HG03342 (cell line): ENCODE measurements around the gene TRMT1.
A peak's percentile ranks its signal among the peaks of the same experiment; 100 is the strongest.
"Not testable (repeated sequence)": the region's sequence is repeated elsewhere in the genome, so short reads cannot be mapped to it uniquely, and the experiment has no call there.

Experiments used
- ATAC-seq: cut with Tn5 transposase; IDR thresholded peaks from one replicate; pipeline ENCODE4 v1.9.1; 2021; ENCODE audit warnings: mild to moderate bottlenecking, moderate library complexity; ENCODE audit not compliant: unreplicated experiment

Gene TRMT1

DNA sequence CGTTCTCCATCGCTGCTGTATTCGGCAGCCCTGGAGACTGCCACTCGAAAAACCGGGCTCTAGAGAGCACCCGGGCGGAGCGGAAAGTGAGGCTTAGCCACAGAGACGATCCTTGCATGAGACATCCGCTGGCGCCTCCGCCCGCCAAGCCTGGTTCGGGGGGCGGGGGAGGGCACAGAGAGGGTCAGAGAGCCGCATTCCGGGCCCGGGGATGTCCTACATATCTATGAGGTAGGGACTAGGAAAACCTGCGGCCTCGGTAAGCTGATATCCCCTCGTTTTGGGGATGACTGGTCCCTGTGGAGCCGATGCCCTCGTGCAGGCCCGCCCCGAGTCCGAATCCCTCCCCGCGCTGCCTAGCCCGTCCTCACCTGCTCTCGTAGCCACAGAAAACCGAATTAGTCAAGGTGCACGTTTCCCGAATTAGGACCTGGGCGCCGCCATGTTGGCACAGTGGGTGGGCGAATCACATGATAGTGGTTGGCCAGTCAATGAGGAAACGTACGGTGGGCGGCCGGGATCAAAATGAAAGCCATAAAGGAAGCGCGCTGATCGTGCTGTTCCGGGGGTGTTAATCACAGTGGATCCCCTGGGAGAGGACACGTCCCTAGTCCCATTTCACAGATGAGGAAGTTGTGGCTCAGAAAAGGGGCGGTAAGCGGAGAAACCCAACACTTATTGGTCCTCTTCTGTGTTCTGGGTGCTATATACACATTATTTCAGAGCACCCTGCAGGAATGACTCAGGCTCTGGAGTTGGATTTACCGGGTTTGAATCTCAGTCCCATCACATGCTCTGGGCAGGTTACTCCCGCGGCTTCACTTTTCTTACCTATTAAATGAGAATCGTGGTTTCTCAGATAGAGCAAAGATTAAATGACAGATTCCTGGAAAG is at the start of gene TRMT1:
TRMT1 (minus strand) TSS at position 459 of the 894 bp plus-strand sequence; CDS start at position 118, 341 bp downstream.
- ATAC-seq = no peak

DNA sequence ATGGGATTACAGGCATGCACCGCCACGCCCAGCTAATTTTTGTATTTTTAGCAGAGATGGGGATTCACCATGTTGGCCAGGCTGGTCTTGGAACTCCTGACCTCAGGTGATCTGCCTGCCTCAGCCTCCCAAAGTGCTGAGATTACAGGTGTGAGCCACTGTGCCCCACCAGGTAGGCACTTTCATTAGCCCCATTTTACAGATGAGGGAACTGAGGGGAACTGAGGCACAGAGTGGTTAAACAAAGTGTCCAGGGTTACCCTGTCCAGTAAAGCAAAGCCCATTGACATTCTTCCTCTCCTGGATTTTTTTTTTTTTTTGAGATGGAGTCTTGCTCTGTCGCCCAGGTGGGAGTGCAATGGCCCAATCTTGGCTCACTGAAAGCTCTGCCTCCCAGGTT is 49.6 kb upstream of the TRMT1 start:
- ATAC-seq = not testable (repeated sequence)

DNA sequence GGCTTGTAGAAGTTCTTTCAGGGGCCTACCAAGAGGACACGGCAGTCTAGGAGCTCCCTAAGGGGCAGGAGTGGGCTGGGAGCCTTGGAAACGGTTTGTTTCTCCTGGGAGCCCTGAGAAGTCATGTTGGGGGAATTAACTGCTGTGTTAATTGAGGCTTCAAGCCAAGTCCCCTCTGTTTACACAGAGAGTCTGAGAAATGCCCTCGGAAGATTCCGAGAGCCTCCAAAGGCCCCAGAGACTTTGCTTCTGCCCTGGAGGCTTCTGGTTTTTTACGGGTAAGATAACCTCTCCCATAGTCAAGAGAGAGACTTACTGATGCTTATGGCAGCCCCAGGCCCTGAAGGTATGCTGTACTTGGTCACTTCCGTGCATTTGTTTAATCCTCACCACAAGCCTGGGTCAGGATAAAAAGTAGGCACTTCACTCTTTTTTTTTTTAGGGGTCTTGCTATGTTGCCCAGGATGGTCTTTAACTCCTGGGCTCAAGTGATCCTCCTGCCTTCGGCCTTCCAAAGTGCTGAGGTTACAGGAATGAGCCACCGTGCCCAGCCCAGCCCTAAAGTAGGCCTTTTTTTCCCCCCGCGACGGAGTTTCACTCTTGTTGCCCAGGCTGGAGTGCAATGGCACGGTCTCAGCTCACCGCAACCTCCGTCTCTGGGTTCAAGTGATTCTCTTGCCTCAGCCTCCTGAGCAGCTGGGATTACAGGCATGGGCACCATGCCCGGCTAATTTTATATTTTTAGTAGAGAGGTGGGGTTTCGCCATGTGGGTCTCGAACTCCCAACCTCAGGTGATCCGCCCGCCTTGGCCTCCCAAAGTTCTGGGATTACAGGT is 48.8 kb upstream of the TRMT1 start:
- ATAC-seq = no peak

DNA sequence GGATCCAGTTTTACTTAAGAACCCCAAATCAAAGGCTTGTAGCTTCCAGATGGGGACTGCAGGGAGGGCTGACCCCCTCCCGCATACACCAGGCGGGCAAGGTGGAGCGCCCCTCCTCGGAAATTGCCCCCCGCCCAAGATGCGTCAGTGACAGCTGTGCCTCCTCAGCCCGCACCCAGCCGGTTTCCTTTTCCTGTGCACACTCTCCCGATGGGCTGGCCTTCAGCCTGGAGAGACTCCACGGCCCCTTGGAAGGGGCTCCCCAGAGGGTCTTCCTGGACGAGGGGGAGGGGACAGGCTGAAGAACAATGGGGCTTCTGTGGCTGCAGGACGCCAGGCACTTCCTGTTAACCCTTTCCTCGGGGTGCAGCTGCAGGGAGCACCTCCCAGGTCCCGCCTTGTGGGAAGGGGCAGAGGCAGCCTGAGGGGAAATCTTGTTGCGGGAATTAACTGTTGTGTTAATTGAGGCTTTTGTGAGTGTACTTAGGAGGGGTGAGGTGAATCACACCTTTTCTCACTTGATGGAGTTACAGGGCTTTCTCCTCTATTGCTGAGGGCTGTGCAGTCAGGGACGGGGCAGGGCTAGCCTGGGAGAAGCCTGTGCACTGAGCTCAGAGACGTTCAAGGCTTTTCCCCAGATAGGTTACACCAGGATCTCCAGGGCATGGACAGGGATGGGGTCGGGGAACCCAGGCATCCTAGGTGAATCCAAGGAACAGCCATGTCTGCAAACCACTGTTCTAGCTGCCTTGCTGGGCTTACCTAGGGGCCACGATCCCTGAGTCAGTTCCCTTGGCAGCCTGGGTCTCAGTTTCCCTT is 48.0 kb upstream of the TRMT1 start:
- ATAC-seq = no peak

DNA sequence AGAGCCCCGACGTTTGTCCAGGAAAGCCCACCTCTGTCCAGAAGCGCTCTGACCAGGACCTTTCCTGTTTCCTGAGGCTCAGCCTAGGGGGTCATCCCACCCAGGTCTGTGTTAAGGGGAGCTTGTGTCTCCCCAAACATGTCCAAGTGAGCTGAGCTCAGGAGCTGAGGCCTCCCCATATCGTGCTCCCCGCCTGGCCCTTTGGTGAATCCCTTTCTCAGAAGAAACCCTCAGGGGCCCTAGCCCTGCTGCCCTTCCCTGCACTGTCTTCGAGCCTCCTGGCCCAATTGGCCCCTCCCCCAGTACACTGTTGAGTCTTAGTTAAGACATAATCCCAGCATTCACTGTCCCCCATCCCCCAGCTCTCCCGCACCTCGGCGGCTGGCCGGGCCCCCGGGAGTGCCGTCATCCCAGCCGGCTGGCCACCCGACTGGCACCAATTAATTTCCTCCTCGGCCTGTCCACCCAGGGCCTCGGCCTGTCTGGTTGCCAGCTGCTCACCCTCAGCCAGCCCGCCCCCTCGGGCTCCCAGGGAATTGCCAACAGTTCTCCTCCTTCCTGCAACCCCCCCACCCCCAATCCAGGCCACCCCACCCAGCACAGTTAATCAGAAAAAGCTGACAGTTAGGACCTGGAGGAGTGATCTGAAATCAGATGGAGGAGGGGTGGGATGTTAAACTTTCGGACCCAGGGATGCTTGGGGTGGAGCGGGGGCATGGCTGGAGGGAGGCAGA is 47.2 kb upstream of the TRMT1 start:
- no peak for ATAC-seq

DNA sequence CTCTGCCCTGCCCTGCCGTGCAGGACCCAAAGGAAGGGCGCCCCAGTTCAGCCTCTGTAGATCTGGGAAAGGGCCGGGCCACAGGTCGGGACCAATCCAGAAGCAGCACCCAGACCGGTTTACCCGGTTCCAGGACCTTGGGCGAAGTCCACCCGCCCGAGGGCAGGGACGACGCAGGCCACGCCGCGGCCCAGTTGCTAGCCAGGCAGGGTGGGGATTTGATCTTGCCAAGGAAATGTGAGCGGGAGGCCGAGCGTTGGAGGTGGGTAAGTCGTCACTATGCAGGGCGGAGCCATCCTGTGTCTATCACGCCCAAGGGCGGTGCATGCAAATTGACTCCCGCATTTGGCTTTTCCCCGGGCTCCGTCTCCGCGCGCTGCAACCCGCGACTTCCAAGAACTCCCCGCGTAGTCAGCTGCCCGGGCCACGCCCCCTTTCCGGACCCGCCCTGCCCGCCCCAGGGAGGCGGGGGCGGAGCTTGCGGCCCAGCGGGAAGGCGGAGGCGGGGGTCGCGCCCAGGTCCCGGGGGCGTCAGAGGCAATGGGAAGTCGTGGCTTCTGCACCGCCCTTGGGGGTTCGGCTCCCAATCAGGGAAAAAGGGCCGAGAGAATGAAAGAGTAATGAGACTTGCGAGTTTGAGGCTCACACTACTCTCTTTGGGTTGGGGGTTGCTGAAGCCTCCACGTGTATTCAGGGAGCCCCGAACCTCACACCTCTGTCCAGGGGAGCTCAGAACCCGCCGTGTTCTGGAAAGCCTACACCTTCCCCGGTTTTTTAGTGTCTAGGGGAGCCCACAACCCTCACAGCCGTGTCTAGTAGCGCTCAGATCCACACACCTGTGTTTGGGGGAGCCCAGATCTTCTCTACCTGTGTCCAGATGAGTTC is 46.4 kb upstream of the TRMT1 start:
- no peak for ATAC-seq

DNA sequence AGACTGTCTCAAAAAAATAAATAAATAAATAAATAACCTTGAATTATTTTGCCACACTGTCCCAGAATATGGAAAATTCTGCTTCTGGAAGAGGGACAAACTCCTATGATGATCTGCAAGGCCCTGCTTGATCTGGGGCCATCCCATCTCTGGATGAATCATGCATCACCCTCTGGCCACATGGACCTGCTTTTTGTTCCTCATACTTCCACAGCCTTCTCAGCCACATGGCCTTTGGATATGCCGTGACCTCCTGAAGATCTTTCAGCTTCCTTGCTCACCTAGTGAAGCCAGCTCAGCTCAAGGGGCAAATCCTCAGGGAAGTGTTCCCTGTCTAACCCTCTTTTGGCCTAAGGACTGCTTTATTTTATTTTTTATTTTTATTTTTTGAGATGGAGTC is 44.0 kb upstream of the TRMT1 start:
- no peak for ATAC-seq

DNA sequence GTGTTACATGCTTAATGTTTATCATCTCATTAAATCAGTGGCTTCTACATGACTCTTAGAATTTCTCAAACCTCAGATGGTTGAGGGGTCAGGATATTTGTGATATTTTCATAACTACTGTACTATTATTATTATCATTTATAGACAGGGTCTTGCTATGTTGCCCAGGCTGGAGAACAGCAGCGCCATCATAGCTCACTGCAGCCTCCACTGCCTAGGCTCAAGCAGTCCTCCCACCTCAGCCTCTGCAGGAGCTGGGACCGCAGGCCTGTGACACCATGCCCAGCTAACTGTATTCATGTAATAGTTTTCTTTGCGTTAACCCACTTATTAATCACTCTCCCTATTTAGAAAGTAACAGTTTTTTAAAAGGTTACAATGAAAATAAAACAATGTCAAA is 43.2 kb upstream of the TRMT1 start:
- ATAC-seq = no peak

DNA sequence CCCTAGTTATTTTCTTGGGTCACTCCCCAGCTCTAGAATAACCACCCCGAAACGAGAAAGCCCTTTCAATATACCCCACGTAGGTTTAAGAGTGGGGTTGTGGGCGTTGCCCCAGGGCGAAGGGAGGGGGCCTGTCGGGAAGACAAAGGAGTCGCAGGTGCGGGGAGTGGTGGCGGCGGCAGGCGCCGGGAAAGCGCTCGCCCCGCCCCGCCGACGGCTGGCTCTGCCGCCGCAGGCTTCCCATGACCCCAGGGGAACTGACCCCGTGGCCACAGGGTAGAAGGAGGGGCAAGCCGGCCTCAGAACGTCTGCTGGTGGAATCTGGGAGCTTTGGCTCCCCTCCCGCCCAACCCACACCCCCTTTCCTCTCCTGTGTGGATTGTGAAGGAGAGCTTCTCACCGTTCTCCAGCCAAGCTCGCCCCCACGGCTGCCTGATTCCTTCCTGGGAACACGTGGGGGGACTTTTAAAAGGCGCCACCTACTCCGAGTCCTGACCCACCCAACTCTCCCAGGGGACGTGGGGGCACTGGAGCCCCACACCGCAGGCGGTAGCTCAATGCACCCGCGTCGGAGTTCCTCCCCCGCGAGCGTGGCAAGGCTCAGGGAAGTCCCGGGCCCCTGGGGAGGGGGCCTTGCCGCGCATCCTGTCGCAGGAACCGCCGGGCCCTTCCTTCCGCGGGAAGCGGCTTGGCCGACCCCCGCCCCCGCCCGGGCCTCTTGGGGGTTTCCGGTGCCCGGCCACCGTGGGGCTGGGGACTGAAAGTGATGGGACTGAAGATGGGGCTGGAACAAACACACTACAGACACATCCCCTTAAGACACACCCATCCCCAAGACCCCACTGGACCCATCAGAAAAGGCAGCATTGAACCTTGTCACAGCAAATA is 39.2 kb upstream of the TRMT1 start:
- no peak for ATAC-seq

DNA sequence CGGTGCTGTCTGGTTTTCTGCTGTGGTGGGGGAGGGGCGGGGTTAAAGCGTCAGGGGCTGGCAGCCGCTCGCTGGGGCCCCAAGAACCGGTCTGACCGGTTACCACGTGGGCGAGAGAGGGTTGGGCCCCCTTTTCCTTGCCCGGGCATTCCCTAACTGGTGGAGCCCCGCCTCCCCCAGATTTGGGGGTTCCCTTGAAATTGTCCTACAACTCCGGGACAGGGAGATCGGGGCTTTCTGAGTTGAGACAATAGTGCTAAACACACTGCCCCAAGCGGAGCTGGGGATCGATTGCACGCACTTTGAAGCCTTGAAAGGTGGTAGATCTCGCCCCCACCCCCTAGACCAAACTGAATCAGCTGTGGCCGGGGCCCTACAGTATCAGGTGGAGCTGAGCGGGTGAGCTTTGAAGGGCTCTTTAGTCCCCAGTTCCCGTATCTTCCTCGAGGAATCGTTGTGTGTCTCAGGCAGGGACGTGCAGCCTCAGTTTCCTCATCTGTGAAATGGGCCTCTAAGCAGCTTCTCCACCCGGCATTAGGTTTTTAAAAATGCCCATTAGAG is 38.5 kb upstream of the TRMT1 start:
- no peak for ATAC-seq

DNA sequence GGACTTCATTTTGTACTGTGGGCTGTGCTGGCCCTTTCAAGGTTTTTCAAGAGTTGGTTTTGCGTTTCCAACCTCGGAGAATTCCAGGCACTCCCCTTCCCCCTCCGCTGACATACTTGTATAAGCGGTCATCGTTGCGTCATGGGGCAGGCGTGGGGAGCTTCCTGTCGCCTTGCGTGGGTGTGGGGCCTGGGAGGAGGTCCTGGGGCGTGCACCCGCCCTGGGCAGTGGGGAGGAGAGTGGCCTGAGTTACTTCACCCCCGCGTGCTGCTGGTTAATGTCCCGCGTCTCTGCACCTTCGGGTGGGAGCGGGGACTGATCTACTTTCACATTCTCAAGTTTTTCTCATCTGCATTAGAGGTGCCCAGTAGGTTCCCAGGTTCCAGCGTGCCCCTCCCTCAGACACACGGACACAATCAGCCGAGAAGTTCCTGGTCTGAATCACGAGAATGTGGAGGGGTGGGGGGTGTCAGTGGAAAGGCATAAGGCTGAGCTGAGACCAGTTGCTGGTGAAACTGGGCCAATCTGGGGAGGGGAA is 37.8 kb upstream of the TRMT1 start:
- ATAC-seq = no peak

DNA sequence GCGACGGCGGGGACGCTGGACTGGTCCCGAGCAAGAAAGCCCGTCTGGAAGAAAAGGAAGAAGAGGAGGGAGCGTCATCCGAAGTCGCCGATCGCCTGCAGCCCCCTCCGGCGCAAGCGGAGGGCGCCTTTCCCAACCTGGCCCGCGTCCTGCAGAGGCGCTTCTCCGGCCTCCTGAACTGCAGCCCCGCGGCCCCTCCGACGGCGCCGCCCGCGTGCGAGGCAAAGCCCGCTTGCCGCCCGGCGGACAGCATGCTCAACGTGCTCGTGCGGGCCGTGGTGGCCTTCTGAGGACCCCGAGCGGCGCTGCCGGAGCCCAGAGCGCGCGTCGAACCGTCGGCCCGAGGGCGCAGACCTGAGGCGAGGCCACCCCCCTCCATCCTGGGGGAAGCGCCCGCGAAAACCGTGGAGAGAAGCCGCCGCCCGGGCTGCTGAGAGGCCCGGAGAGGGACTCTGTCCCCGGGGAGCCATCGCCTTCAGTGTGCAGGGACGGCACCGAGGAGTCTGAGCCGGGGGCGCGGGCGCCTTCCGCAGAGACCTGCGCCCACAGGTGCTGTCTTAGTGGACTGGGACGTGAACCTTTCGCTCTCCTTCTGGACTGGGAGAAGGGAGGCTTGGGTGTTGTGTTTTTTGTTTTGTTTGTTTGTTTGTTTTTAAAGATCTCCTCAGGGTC is 37.2 kb upstream of the TRMT1 start:
- ATAC-seq = no peak

DNA sequence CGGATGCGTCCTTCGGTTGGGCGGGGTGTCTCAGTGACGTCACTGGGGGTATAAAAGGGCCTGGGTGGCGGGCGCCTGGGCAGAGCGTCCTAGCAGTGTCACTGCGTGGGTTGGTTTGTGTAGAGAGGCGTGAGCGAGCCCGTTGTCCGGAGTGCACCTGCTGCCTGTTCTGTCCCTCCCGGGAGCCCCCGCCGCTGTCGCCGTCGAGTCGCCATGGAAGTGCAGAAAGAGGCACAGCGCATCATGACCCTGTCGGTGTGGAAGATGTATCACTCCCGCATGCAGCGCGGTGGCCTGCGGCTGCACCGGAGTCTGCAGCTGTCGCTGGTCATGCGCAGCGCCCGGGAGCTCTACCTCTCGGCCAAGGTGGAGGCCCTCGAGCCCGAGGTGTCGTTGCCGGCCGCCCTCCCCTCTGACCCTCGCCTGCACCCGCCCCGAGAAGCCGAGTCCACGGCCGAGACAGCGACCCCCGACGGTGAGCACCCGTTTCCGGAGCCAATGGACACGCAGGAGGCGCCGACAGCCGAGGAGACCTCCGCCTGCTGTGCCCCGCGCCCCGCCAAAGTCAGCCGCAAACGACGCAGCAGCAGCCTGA is 36.5 kb upstream of the TRMT1 start:
- ATAC-seq = peak; percentile 26

DNA sequence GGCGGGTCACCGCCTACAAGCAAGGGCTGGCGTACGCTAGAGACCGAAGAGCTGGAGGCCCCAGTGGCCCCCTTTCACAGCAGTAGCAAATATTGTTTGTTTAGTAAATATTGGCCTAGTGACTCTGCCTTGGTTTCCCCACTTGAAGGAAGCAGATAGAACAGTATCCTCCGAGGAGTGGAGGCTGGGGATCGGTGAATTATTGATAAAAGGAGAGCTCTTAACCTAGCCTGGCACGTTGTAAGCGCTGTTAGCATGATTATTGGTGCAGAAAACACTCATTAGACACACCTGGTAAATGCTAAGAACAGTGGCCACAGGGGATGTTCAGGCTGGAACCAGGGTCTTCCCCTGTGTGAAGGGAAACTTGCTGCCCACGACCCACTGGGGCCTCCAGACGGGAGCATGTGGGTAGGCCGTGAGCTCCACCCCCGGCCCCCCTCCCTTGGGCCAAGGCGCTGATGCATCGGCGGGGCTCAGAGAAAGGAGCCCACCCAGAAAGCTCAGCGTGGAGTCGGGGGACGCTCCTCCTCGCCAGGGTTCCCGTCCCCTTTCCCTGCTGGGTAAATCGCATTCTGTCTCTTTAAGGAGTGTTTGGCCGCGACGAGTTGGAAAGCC is 35.9 kb upstream of the TRMT1 start:
- peak; percentile 7 for ATAC-seq

DNA sequence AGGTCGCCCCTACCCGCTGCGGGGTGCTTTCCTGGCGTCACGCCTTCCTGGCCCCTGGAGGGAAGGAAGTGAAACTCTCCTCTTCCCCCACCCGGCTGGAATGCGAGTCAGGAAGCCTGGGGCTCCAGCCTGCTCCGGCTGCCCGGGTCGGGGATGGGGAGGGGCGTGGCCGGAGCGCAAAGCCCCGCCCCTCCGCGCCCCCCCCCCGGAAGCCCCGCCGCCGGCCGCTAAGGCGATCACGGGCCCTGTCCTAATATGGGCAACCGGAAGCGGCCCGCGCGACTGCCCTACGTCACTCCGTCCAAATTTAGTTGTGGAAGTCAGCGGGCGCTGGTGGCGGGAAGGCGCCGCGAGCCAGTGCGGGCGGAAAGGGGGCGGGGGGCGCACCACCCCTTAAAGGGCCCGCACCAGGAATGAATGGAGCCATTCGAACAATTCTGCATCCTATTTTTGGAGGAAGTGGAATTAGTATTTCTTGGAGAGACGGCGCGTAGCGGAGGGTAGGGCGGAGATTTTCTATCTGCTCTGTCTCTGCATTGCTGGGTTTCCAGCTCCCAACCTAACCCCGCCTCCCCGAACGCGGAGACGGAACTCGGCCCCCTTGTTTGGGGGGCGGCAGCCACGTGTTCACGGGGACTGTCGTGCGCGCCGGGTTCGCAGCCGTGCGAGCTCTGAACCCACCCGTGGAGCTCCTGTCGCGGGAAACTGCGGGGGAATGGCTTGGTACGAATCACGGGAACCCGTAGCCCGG is 35.2 kb upstream of the TRMT1 start:
- peak; percentile 35 for ATAC-seq
